AG04449 (cell line): ENCODE data around the gene DLL4.

Source experiments
- CTCF ChIA-PET: fragments of 350-600 bp; formaldehyde crosslinking; extraction: SDS; loops from one replicate; lab custom pipeline; 2021; ENCODE audit warnings: antibody characterized with exemption; lab: Yijun Ruan, JAX
- POLR2A ChIA-PET: fragments of 400-600, 350-600 bp; formaldehyde crosslinking; extraction: SDS; loops from one replicate; lab custom pipeline; 2020; ENCODE audit warnings: antibody characterized with exemption, inconsistent platforms; lab: Yijun Ruan, JAX
- DNase-seq: peaks from one replicate; pipeline ENCODE4 v3.0.0-alpha.2; 2010; ENCODE audit warnings: low read depth, low spot score
- H3K4me3 ChIP-seq: 2 replicates; pipeline ENCODE4 v1.5.1; 2011; ENCODE audit warnings: low read depth, mild to moderate bottlenecking, control low read depth, low read length
- TF ChIP-seq, protein P1 (sequence below): IDR thresholded peaks from one replicate; pipeline ENCODE4 v1.5.1; 2011; ENCODE audit warnings: mild to moderate bottlenecking, moderate library complexity, low read length, control low read depth, inconsistent platforms; ENCODE audit not compliant: insufficient read depth; ENCODE audit errors: missing control alignments

Gene DLL4

DNA sequence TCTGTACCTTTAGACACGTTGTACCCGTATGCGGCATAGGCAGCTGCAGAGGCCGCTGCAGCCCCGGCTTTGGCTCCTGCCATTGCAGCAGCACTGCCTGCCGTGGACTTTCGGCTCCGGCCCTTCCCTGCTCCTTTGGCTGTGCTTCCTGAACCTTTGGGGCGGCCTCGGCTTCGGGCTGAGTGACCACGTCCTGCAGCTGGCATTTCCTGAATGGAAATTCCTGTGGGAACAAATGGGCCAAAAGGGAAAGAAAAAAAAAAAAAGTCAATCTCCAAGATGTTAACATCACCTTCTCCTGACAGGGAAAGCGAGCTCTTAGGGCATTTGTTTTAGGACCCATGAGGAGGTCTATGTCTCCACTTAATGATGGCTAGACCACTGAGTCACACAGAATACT lies 53.7 kb downstream of the DLL4 start:
- no peak overlapping the region for H3K4me3 ChIP-seq
- TF ChIP-seq, protein P1, sequence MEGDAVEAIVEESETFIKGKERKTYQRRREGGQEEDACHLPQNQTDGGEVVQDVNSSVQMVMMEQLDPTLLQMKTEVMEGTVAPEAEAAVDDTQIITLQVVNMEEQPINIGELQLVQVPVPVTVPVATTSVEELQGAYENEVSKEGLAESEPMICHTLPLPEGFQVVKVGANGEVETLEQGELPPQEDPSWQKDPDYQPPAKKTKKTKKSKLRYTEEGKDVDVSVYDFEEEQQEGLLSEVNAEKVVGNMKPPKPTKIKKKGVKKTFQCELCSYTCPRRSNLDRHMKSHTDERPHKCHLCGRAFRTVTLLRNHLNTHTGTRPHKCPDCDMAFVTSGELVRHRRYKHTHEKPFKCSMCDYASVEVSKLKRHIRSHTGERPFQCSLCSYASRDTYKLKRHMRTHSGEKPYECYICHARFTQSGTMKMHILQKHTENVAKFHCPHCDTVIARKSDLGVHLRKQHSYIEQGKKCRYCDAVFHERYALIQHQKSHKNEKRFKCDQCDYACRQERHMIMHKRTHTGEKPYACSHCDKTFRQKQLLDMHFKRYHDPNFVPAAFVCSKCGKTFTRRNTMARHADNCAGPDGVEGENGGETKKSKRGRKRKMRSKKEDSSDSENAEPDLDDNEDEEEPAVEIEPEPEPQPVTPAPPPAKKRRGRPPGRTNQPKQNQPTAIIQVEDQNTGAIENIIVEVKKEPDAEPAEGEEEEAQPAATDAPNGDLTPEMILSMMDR: no peak
- ChIA-PET CTCF (interaction anchor here (0.9 to 4.3 kb wide), 14 partner anchors 9 to 126 kb away, joined by 3 to 31 read pairs (median 4); partner anchors contain the start of genes CHAC1 and VPS18), POLR2A (interaction anchor here (0.6 to 3.1 kb wide), 4 partner anchors 24 to 91 kb away, joined by 3 to 25 read pairs (median 10); partner anchors contain the start of gene CHAC1)
- DNase-seq: peak; percentile 29

DNA sequence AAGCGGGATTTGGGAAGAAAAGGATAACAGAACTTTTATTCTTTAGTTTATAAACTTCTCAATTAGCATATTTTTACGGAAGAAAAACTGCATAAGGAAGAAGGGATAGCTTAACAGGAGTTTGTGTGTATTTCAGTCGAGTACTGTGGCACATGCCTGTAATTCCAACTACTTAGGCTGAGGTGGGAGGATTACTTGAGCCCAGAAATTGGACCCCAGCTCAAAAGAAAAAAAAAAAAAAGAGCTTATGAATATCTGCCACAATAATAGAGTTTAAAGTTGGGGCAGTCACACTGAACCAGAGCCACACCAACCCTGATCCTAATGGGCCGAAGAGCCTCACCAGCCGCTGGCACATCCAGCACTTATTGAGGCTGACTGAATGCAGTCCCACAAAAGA lies 55.3 kb downstream of the DLL4 start:
- no peak for DNase-seq
- ChIA-PET POLR2A (interaction anchor here (1.3 to 2.1 kb wide), 2 partner anchors 24 to 32 kb away, joined by 4 to 12 read pairs; partner anchors contain the start of gene CHAC1), CTCF (interaction anchor here (0.8 to 4.3 kb wide), 7 partner anchors 15 to 80 kb away, joined by 3 to 31 read pairs (median 4); no protein-coding TSS in a partner anchor)
- TF ChIP-seq, protein P1: no peak
- no peak overlapping the region for H3K4me3 ChIP-seq

DNA sequence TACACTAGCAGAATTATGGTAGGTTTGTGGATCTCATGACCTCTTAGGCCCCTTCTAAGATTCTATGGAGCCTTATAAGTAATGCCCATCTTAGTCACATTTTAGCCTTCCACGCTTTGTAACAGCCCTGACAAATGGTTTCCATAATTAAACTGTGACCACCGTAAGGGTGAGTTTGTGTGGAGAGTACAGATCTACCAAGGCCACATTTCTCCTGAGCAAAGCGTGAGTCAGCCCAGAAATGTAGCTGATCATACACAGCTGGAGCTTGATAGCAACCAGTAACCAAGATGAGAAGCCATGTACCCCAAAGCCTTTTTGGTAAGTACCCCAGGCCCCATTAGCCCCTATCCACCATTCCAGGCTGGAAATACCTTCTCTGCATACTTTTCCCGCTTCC lies 55.8 kb downstream of the DLL4 start:
- ChIA-PET CTCF (interaction anchor here (0.8 to 1.8 kb wide), 4 partner anchors 12 to 79 kb away, joined by 3 to 5 read pairs (median 4); no protein-coding TSS in a partner anchor), POLR2A (interaction anchor here (0.6 to 2.1 kb wide), 3 partner anchors 24 to 245 kb away, joined by 3 to 12 read pairs (median 4); partner anchors contain the start of gene CHAC1)
- no peak overlapping the region for H3K4me3 ChIP-seq
- TF ChIP-seq, protein P1: no peak
- peak; percentile 63 for DNase-seq

DNA sequence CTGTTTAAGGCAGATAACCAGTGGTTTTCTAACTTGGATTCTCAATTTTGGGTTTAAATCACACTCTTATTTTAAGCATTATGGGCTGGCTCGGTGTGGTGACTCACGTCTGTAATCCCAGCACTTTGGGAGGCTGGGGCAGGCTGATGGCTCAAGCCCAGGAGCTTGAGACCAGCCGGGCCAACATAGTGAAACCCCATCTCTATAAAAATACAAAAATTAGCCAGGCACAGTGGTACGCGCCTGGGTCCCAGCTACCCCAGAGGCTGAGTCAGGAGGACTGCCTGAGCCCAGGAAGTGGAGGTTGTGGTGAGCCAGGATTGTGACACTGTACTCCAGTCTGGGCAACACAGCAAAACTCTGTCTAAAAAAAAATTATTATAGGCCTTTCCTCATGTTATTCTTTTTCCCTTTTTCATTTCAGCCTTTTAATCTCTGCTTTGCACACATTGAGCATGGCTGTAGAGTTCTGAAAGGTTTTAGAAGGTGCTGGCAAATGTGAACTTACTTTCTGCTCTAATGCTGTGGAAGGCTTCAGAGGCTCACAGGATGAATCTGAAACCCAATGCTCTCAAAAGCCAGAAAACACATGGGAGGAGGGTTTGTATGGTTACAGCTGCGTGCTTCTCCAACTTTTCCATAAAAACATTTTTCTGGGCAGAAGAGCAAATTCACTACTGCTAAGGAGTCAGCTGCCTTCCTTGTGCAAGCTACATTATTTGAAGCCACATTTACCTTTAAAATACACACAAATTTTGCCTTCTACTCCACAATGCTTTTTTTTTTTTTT lies 56.6 kb downstream of the DLL4 start:
- no peak for DNase-seq
- H3K4me3 ChIP-seq: no peak overlapping the region
- TF ChIP-seq, protein P1: no peak
- CTCF ChIA-PET: interaction anchor here (0.8 to 1.8 kb wide), 3 partner anchors 11 to 80 kb away, joined by 4 to 5 read pairs (median 4); no protein-coding TSS in a partner anchor
- POLR2A ChIA-PET: interaction anchor here (0.6 to 2.1 kb wide), 3 partner anchors 25 to 244 kb away, joined by 3 to 12 read pairs (median 4); partner anchors contain the start of gene CHAC1

DNA sequence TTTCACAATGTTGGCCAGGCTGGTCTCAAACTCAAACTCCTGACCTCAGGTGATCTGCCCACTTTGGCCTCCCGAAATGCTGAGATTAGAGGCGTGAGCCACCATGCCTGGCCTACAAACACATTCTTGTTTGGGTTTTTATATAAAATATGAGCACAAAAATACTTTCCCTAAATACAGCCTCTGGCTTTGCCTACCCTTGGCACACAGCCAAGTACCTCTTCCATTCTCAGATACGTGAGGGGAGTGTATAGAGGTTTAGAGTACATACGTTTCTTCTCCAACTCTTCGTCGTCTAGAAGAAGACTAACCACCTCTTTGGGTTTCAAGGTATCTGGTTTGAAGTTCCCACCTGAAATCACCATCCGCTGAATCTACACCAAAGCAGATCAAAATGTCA lies 57.7 kb downstream of the DLL4 start:
- CTCF ChIA-PET: interaction anchor here (1.8 kb wide), 1 partner anchor 81 kb away, joined by 4 read pairs; no protein-coding TSS in a partner anchor
- TF ChIP-seq, protein P1: no peak
- POLR2A ChIA-PET: no interaction called here
- no peak for DNase-seq
- no peak overlapping the region for H3K4me3 ChIP-seq

DNA sequence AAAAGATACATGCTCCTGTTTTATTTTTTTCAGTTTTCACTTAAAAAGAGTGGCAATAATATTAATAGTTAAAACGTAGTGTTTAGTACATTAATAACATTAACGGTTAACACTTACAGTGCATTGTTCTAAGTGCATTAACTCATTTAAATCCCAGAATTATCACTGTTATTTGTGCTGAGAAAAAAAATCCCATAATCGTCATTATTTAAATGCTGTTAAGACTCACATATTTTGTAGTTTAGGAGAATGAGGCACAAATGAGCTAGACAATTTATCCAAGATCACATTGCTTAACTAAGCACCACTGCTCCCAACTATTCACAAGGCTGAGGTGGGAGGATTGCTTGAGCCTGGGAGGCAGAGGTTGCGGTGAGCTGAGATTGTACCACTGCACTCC lies 59.0 kb downstream of the DLL4 start:
- TF ChIP-seq, protein P1: no peak
- ChIA-PET CTCF (no interaction called here), POLR2A (no interaction called here)
- DNase-seq: no peak
- no peak overlapping the region for H3K4me3 ChIP-seq
